ENCODE results near the gene ZFC3H1. TPM values are rescaled to one million over a fixed set of nuclear protein-coding genes. Genes with fewer than 3 reads are reported as not detected.

The ZFC3H1 gene
- total and polyA plus RNA-seq, 2 donors (not counting 3 experiments of a cell fraction or from before 2014, with no cell fraction given): 23.6 to 60.4 TPM

DNA sequence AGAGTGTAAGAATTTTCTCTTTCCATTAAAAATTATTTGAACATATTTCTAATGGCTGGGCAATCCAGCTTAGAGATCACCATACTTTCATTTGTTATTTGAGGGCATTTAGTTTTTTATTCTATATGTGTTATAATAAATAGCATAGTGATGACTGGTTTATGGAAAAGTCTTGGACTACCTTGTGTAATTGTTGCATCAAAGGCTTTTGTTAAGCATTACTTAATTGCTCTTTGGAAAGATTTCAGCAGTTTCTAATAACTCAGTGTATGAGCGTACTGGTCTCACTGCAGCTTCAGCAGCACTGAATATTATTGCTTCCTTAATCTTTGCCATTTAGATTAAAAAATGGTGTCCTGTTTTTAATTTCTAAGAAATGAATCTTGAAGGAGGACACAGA is 45.0 kb upstream of the ZFC3H1 start:
- no TSS peak for BruUV-seq (replicated peaks)
- Histone ChIP-seq H3K4me2 (ENCODE audit: insufficient read depth, low read length) (no peak overlapping the region), H3K36me3 (ENCODE audit: control insufficient read depth in 2 of 2, extremely low read depth in 1 of 2, insufficient read depth in 2 of 2, low read length in 2 of 2) (no peaks in the 10 kb centered on the region), H3K9ac (replicated peaks; ENCODE audit: extremely low read depth, insufficient read depth, low read length) (no peak overlapping the region), H2AFZ (ENCODE audit: low read depth, low read length) (no peak overlapping the region), H3K4me3 (replicated peaks in 1 of 3; ENCODE audit: insufficient read depth in 1 of 3, low read depth in 1 of 3, low read length in 3 of 3) (no peak overlapping the region), H3K4me1 (ENCODE audit: control insufficient read depth, extremely low read depth, insufficient read depth, low read length) (peaks cover 9% of the 10 kb centered on the region), H3K9me1 (replicated peaks; ENCODE audit: control insufficient read depth, extremely low read depth, insufficient read depth, low read length) (no peaks in the 10 kb centered on the region), H3K27ac (ENCODE audit: insufficient read depth, low read depth, low read length) (no peak overlapping the region), H4K20me1 (replicated peaks; ENCODE audit: control insufficient read depth, extremely low read depth, insufficient read depth, low read length) (no peaks in the 10 kb centered on the region), H3K79me2 (ENCODE audit: control insufficient read depth, insufficient read depth, low read length) (no peaks in the 10 kb centered on the region), H3K27me3 (ENCODE audit: control insufficient read depth in 2 of 2, insufficient read depth in 2 of 2, low read length in 2 of 2) (no peaks in the 10 kb centered on the region), H3K9me3 (replicated peaks; ENCODE audit: control insufficient read depth, insufficient read depth, low read length) (no peaks in the 10 kb centered on the region)
- TF ChIP-seq FOS (IDR thresholded peaks at IDR 0.05; ENCODE audit: borderline replicate concordance, insufficient read depth, low read length) (no peak), JUN (IDR thresholded peaks at IDR 0.05; ENCODE audit: borderline replicate concordance, insufficient read depth, insufficient read length, low read depth) (no peak), POLR2AphosphoS5 (IDR thresholded peaks at IDR 0.05; ENCODE audit: insufficient read depth, low read depth, low read length) (no peak), POLR2A (IDR thresholded peaks at IDR 0.05; ENCODE audit: low read depth, low read length) (no peak), MAX (IDR thresholded peaks at IDR 0.05; ENCODE audit: insufficient read depth, insufficient read length) (no peak), EZH2 (IDR thresholded peaks at IDR 0.05; ENCODE audit: borderline replicate concordance, low read depth, low read length, severe bottlenecking) (no peak), GATA2 (IDR thresholded peaks at IDR 0.05; ENCODE audit: insufficient read depth, insufficient read length, low read depth, low read length) (no peak), MYC (IDR thresholded peaks at IDR 0.05; ENCODE audit: low read depth, low read length) (no peak)
- TF ChIP-seq, protein P1, sequence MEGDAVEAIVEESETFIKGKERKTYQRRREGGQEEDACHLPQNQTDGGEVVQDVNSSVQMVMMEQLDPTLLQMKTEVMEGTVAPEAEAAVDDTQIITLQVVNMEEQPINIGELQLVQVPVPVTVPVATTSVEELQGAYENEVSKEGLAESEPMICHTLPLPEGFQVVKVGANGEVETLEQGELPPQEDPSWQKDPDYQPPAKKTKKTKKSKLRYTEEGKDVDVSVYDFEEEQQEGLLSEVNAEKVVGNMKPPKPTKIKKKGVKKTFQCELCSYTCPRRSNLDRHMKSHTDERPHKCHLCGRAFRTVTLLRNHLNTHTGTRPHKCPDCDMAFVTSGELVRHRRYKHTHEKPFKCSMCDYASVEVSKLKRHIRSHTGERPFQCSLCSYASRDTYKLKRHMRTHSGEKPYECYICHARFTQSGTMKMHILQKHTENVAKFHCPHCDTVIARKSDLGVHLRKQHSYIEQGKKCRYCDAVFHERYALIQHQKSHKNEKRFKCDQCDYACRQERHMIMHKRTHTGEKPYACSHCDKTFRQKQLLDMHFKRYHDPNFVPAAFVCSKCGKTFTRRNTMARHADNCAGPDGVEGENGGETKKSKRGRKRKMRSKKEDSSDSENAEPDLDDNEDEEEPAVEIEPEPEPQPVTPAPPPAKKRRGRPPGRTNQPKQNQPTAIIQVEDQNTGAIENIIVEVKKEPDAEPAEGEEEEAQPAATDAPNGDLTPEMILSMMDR (IDR thresholded peaks at IDR 0.05; ENCODE audit: extremely low read depth in 1 of 2, insufficient read depth in 1 of 2, low read depth in 1 of 2, low read length in 2 of 2): no peak
- intact Hi-C loops (cut with micrococcal nuclease) (no loop called here), dilution Hi-C loops (cut with MboI; ENCODE audit: extremely low pct_ligation_motif_present, low sequenced_read_pairs) (no loop called here)
- POLR2A ChIA-PET: no interaction called here
- FAIRE-seq (no peak), DNase-seq (ENCODE audit: low read depth, low spot score) (no peak)
- CTCF ChIA-PET: interaction anchor here (0.7 to 1.3 kb wide), 2 partner anchors 12 to 38 kb away, joined by 3 to 4 read pairs; no protein-coding TSS in a partner anchor
